ENCODE results near the gene CRAT.

The CRAT gene

GRCh38 chr9:129053020-129053419, 57.6 kb downstream of the CRAT start:
- Mint-ChIP-seq H3K27me3 (ENCODE audit: low read depth) (no peaks in the 10 kb centered on the region), H3K4me3 (no peak overlapping the region), H3K36me3 (ENCODE audit: low read depth) (peaks cover 17% of the 10 kb centered on the region), H3K27ac (no peak overlapping the region), H3K4me1 (no peaks in the 10 kb centered on the region), H3K9me3 (no peaks in the 10 kb centered on the region)
- TF ChIP-seq CTCF (IDR thresholded peaks at IDR 0.05; ENCODE audit: unreplicated experiment in 3 of 3) = no peak

GRCh38 chr9:129052592-129052991, 58.0 kb downstream of the CRAT start:
- Mint-ChIP-seq H3K4me1 (no peaks in the 10 kb centered on the region), H3K27me3 (ENCODE audit: low read depth) (no peaks in the 10 kb centered on the region), H3K27ac (no peak overlapping the region), H3K4me3 (no peak overlapping the region), H3K36me3 (ENCODE audit: low read depth) (peaks cover 13% of the 10 kb centered on the region), H3K9me3 (no peaks in the 10 kb centered on the region)
- no peak for TF ChIP-seq CTCF (IDR thresholded peaks at IDR 0.05; ENCODE audit: unreplicated experiment in 3 of 3)

Data from nephron (organoid).